GM19240 (cell line): ENCODE data around the gene CMBL.
"Not testable (repeated sequence)": the region's sequence is repeated elsewhere in the genome, so short reads cannot be mapped to it uniquely, and the experiment has no call there.

Experiments
- DNase-seq: peaks from one replicate; pipeline ENCODE4 v3.0.0; 2011; ENCODE audit warnings: low spot score; ENCODE audit not compliant: insufficient read length

Gene CMBL

DNA sequence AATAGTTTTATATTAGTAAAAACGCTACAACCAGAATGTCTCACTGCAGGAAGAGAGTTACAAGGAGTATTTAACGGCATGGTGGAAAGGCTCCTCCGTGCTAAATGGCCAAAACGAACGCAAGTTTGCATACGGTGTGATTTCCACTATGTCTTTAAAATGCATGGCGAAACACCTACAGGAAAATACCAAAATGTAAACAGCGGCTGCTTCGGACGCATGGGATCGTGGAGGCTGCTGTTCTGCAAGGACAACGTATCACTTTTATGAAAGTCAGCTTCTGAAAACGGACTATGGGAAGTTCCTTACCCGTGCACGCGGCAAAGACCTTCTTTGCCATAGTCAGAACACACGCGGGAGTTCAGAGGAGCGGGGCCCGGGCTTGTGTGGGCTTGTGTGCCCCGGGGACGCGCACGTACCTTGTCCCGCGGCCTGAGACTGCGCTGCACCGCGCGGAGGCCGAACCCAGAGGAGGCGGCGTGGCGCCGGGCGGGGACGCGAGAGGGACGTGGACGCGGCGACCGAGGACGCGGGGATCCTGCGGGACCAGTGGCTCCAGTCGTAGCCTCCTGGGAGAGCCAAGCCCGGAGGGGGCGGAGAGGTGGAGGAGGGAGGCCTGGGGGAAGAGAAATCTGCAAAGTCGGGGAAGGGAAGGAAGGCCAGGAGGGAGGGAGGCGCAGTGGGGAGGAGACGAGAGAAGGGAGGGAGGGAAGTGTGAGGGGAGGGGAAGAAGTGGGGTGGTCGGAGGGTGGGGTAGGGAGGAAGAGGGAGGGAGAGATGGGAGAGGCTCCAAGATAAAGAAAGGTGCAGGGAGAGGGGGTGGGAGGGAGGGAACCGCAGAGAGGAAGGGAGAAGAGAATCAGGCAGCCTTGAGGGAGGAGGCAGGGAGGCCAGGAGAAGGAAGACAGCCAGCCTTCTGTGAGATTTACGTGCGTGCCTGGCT, at the start of gene CMBL:
Gene CMBL, minus strand, starts transcription at position 697 of the 943 bp plus-strand sequence. CDS start 17,140 bp downstream, outside the sequence.
- DNase-seq: peak; percentile 33

GRCh38 chr5:10355071-10355889, 47.6 kb upstream of the CMBL start:
- DNase-seq: no peak

GRCh38 chr5:10354048-10354872, 46.6 kb upstream of the CMBL start:
- no peak for DNase-seq

- DNase-seq: no peak
Measured at GRCh38 chr5:10353241-10354047, 45.7 kb upstream of the CMBL start, which contains the start of gene MARCHF6. TSS of gene MARCHF6 (plus strand) at chr5:10353695. CDS start at chr5:10353899, 204 bp downstream.

DNA sequence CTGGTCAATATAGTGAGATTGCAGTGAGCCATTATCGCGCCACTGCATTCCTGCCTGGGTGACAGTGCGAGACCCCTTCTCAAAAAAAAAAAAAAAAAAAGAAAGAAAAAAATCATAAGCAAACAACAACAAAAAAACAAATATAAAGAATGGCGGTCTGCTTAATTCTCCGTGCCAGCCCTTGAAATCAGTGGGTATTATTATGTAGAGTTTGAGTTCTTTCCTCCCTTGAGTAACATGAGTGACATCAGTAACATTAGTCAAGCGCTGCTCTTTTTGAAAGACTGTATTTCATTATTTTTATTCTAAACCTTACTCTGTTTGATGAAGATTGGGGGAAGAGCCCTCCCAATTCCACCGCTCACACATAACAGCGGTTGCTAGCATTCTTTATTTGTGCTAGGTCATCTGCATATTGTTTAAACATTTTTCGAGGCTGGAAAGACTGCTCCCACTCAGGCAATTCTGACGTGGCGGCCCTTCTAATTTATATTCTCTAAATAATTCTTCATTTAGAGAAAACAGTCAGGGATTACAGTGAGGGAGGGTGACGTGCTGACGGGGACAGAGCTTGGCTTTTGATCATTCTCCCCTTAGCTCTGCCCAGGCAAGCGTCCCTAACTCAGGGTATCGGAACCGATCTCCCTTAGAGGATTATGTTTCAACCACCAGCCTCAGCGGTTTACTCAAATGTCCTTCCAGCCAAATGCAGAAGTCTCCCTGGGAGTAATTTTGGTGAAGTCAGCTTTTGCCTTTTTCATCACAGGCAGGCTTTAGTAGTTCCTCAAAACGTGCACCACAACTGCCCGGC, 44.9 kb upstream of the CMBL start:
- no peak for DNase-seq

DNA sequence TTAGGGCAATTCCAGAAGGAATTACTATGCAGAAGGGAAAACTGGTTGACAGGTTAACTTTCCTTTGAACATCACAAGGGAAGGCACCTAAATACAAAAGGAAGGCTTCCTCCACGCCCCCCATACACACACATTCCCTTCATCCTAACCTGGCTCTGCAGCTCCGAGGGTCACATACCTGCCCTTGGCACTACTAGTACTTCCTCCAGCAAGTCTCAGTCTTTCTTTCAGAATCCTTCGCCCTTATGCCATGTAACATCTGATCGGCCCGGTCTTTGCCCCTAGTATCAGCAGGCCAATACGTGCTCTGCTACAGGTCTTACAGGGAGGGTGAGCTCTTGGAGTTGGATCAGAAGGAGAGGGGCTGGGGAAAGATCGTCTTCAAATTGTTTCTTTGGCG, 44.2 kb upstream of the CMBL start:
- no peak for DNase-seq

DNA sequence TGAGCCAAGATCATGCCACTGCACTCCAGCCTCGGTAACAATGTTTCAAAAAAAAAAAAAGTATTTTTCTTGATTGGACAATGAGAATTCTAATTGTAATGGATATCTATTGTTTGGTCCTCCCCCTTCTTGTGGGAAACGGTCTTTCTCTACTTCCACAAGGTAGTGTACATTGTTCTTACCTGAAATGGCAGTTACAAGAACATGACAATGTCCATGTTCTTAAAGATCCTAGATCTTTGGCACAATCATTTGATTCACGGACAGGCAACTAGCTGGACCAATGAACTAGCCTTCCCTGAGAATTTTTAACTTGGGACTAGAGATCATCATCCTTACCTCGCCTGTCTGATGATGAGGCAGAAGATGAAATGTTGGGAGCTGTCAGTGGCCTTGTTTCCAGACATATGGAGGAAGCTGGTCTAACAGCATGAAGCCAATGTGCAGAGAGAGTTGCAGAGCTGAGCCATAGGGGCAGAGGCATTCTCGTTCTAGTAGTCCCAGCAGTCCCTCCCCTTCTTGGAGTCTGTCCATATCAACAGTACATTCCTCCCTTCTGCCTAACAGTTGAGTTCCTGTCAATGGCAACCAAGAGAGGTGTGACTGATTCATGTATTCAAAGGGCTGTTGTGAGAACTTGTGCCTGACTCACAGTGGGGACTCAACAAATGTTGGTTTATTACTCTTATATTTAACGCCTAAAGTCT, 43.6 kb upstream of the CMBL start:
- no peak for DNase-seq

GRCh38 chr5:10348258-10348657, 40.6 kb upstream of the CMBL start:
- DNase-seq: no peak

GRCh38 chr5:10344461-10345106, 36.9 kb upstream of the CMBL start:
- DNase-seq: not testable (repeated sequence)

DNA sequence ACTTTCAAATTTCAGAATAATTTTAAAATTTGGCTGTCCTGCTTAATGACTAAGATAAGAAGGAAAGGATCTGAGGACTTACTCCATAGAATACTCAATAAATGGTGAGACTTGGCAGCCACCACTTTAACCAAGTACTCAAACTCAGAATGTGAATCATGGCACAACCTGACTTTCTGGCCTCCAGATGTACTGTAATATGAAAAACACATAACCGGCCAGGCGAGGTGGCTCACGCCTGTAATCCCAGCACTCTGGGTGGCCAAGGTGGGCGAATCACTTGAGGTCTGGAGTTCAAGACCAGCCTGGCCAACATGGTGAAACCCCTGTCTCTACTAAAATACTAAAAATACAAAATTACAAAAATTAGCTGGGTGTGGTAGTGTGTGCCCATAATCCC, 35.8 kb upstream of the CMBL start:
- DNase-seq: no peak

GRCh38 chr5:10339958-10340357, 32.3 kb upstream of the CMBL start:
- no peak for DNase-seq

- no peak for DNase-seq
Measured at GRCh38 chr5:10339058-10339811, 31.5 kb upstream of the CMBL start.

- no peak for DNase-seq
Measured at GRCh38 chr5:10338686-10339057, 31.0 kb upstream of the CMBL start.

- no peak for DNase-seq
Measured at GRCh38 chr5:10337986-10338385, 30.3 kb upstream of the CMBL start.

DNA sequence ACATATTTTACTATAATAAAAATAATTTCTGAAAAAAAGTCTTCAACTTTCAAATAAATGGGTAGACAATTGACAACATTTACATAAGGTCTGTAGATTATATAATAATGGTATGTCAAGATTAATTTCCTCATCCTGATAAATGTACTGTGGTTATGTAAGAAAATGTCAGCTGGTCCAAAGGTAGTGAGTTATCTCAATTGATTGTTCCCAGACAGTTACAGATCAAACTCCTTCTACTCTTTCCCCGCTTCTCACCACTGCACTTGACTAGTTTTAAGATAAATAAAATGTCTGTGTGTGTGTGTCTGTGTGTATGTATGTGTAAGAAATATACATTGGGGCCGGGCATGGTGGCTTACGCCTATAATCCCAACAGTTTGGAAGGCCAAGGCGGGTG, 29.4 kb upstream of the CMBL start:
- DNase-seq: no peak

- no peak for DNase-seq
Measured at GRCh38 chr5:10335711-10336470, 28.2 kb upstream of the CMBL start.

GRCh38 chr5:10334831-10335230, 27.1 kb upstream of the CMBL start:
- no peak for DNase-seq
